DND-41 (cell line): ENCODE data around the gene PTCRA.
"Not testable (repeated sequence)": the region's sequence is repeated elsewhere in the genome, so short reads cannot be mapped to it uniquely, and the experiment has no call there.

Experiments
- ATAC-seq: fragments of 200-7000 bp; cut with Tn5 transposase; 3 replicates; pipeline ENCODE4 v1.9.1; 2021; ENCODE audit warnings: low read depth; ENCODE audit not compliant: insufficient read depth
- DNase-seq: peaks from one replicate; pipeline ENCODE4 v3.0.0-alpha.2; 2020
- H2AFZ ChIP-seq: 2 replicates; pipeline ENCODE4 v1.6.0; 2012; ENCODE audit warnings: low read depth, low read length
- H3K27ac ChIP-seq: 2 replicates; pipeline ENCODE4 v1.5.1; 2012; ENCODE audit warnings: low read length, inconsistent platforms
- H3K27me3 ChIP-seq: fragments of 200-600 bp; sonication (generic); 2 replicates; pipeline ENCODE4 v1.6.0; 2012; ENCODE audit warnings: low read length, mild to moderate bottlenecking, inconsistent platforms; ENCODE audit not compliant: insufficient read depth, poor library complexity
- H3K36me3 ChIP-seq: 2 replicates; pipeline ENCODE4 v1.5.1; 2012; ENCODE audit warnings: low read length, inconsistent platforms; ENCODE audit not compliant: insufficient read depth
- H3K4me1 ChIP-seq: 2 replicates; pipeline ENCODE4 v1.5.1; 2012; ENCODE audit warnings: mild to moderate bottlenecking, low read length; ENCODE audit not compliant: insufficient read depth
- H3K4me2 ChIP-seq: 2 replicates; pipeline ENCODE4 v1.6.0; 2012; ENCODE audit warnings: mild to moderate bottlenecking, moderate library complexity, low read length, inconsistent platforms; ENCODE audit not compliant: insufficient read depth
- H3K4me3 ChIP-seq, 2 experiments: fragments of 200-600 bp in 1 of 2; shearing (Covaris generic) in 1 of 2; 2 replicates each; pipeline ENCODE4 v1.5.1; 2012 to 2016; ENCODE audit warnings: inconsistent platforms in 2 of 2, low read length in 2 of 2, mild to moderate bottlenecking in 2 of 2, low read depth in 1 of 2, moderate library complexity in 1 of 2
- H3K79me2 ChIP-seq: 2 replicates; pipeline ENCODE4 v1.6.0; 2012; ENCODE audit warnings: low read length, inconsistent platforms; ENCODE audit not compliant: insufficient read depth
- H3K9ac ChIP-seq: 2 replicates; pipeline ENCODE4 v1.6.0; 2012; ENCODE audit warnings: low read depth, mild to moderate bottlenecking, inconsistent platforms, low read length, moderate library complexity
- H3K9me3 ChIP-seq: 2 replicates; pipeline ENCODE4 v1.5.1; 2012; ENCODE audit warnings: low read length, moderate library complexity, mild to moderate bottlenecking, inconsistent platforms; ENCODE audit not compliant: insufficient read depth, severe bottlenecking
- H4K20me1 ChIP-seq: 2 replicates; pipeline ENCODE4 v1.6.0; 2012; ENCODE audit warnings: low read length; ENCODE audit not compliant: insufficient read depth
- CTCF ChIP-seq: IDR thresholded peaks from 2 replicates; pipeline ENCODE4 v1.5.1; 2012; ENCODE audit warnings: borderline replicate concordance, low read length, moderate library complexity, mild to moderate bottlenecking; ENCODE audit not compliant: poor library complexity, severe bottlenecking; ENCODE audit errors: extremely low read depth
- EZH2 ChIP-seq: IDR thresholded peaks from 3 replicates; pipeline ENCODE4 v1.6.1; 2012; ENCODE audit warnings: borderline replicate concordance, low read depth, mild to moderate bottlenecking, moderate library complexity, low read length, inconsistent platforms; ENCODE audit not compliant: severe bottlenecking

The PTCRA gene

GRCh38 chr6:42891199-42891722 lies 24.6 kb upstream of the PTCRA start:
- H4K20me1 ChIP-seq: no peaks in the 10 kb centered on the region
- peak overlapping the region; percentile 91 for H2AFZ ChIP-seq
- peak overlapping the region; percentile 39 to 81; a peak in 3 of 4 replicates for H3K4me3 ChIP-seq
- DNase-seq: no peak
- peak overlapping the region; percentile 78 for H3K9ac ChIP-seq
- peaks cover 16% of the 10 kb centered on the region for H3K36me3 ChIP-seq
- no peak for ATAC-seq
- peaks cover 11% of the 10 kb centered on the region for H3K79me2 ChIP-seq
- peak overlapping the region; percentile 88 for H3K27ac ChIP-seq
- TF ChIP-seq CTCF: no peak
- no peak for TF ChIP-seq EZH2
- H3K4me1 ChIP-seq: peaks cover 31% of the 10 kb centered on the region
- no peaks in the 10 kb centered on the region for H3K27me3 ChIP-seq
- H3K4me2 ChIP-seq: peak overlapping the region; percentile 73
- no peaks in the 10 kb centered on the region for H3K9me3 ChIP-seq

- H3K27ac ChIP-seq, H3K36me3 ChIP-seq, DNase-seq, ATAC-seq, H4K20me1 ChIP-seq, H3K4me3 ChIP-seq, H2AFZ ChIP-seq, H3K27me3 ChIP-seq, H3K9ac ChIP-seq, H3K4me2 ChIP-seq, H3K9me3 ChIP-seq: not testable (repeated sequence)
- Histone ChIP-seq H3K4me1 (peaks cover 26% of the 10 kb centered on the region), H3K79me2 (peaks cover 11% of the 10 kb centered on the region)
Measured at GRCh38 chr6:42894041-42894828, 21.6 kb upstream of the PTCRA start.

- peaks cover 13% of the 10 kb centered on the region for H3K4me1 ChIP-seq
- H3K4me3 ChIP-seq: no peak overlapping the region
- no peak overlapping the region for H3K9ac ChIP-seq
- H3K9me3 ChIP-seq: no peaks in the 10 kb centered on the region
- H3K4me2 ChIP-seq: no peak overlapping the region
- ATAC-seq: no peak
- H4K20me1 ChIP-seq: no peaks in the 10 kb centered on the region
- no peak for DNase-seq
- H3K27me3 ChIP-seq: no peaks in the 10 kb centered on the region
- no peak overlapping the region for H3K27ac ChIP-seq
- TF ChIP-seq CTCF (no peak), EZH2 (no peak)
- H3K79me2 ChIP-seq: no peaks in the 10 kb centered on the region
- H2AFZ ChIP-seq: no peak overlapping the region
- H3K36me3 ChIP-seq: no peaks in the 10 kb centered on the region
Measured at GRCh38 chr6:42896178-42896719, 19.6 kb upstream of the PTCRA start.

DNA sequence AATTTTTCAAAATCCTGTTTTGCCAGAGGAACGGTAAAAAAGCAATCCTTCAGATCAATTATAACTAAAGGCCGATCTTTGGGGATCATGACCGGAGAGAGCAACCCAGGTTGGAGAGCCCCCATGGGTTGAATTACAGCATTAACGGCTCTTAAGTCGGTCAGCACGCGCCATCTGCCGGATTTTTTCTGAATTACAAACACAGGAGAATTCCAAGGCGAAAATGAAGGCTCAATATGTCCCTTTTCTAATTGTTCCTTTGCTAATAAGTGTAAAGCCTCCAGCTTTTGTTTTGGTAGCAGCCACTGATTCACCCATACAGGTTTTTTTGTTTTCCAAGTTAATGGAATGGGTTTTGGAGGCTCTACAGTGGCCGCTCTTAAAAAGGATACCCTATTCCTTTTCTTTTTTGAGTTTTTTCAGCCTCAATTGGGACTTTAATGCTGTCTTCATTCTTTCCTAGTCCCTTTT lies 16.9 kb upstream of the PTCRA start:
- H2AFZ ChIP-seq: peak overlapping the region; percentile 35; the same call in 1 of the 2 replicates
- no peaks in the 10 kb centered on the region for H3K36me3 ChIP-seq
- no peak overlapping the region for H3K4me3 ChIP-seq
- TF ChIP-seq CTCF: peak; percentile 76
- no peak for TF ChIP-seq EZH2
- peak; percentile 76 for DNase-seq
- no peak overlapping the region for H3K9ac ChIP-seq
- H3K27ac ChIP-seq: no peak overlapping the region
- H3K27me3 ChIP-seq: no peaks in the 10 kb centered on the region
- no peaks in the 10 kb centered on the region for H3K79me2 ChIP-seq
- peak; percentile 55; the same call in 1 of the 3 replicates for ATAC-seq
- peak overlapping the region; percentile 29 for H3K4me2 ChIP-seq
- H4K20me1 ChIP-seq: no peaks in the 10 kb centered on the region
- H3K9me3 ChIP-seq: no peaks in the 10 kb centered on the region
- peaks cover 18% of the 10 kb centered on the region for H3K4me1 ChIP-seq
